ENCODE data around the gene FRMD8.

Gene FRMD8

GRCh38 chr11:65414776-65415498 is 28.5 kb downstream of the FRMD8 start:
- DNase-seq (ENCODE audit: low read depth), result no peak

DNA sequence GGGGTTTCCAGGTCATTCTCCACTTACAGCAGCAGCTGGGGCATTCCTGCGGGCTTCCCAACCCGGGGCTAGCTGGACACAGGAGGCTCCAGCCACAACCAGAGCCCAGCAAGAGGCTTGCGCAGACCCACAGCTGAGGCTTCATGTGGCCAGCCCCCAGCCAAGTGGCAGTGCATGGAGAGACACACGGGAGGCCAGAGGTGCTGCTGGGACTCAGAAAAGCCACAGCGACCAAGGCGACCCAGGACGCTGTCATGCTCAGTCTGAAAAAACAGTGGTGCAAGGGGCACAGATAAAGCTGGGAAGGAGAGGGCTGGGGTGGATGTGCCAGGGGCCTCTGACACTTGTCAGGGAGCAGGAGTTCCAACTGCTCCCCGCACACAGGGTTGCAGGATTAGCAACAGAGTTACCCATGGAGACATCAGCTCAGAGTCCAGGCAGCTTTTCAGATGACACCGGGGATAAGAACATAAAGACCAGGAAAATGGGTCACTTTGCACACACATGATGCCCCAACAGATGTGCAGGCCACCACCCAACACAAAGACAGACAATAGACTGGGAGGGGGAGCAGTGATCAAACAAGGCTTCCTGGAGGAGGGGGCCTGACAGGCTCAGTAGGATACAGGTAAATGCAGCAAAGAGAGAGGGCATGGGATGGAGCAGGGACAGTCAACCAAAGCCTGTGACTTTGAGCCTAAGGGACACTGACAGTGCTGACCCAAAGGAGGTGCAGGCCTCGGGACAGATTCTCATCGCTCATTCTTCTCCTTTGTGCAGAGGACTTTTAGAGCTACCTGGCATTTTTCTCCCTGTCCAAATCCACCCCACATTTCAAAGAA is 29.3 kb downstream of the FRMD8 start:
- no peak for DNase-seq (ENCODE audit: low read depth)

DNA sequence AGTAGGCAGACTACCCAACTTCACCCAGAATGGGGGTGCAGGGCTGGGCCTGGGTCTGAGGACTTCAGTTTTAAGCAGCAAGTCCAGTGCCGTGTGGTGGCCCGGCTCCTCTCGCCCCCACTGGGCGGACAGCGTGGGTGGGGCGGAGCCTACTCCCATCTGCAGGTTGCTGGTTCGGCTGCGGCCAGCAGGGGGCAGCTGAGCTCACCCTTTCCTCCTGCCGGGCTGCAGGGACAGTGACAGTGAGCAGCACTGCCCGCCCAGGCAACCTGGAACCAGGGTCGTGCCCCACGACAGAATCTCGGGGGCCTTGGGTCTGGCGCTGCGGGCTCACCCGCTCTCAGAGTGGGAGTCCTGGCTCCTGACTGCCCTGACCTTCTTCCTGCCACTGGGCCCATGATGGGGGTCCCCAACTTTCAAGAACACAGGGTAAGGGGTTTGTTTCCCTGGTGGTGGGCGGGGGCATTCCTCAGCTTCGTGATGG is 29.9 kb downstream of the FRMD8 start:
- DNase-seq (ENCODE audit: low read depth), result peak; percentile 89

- DNase-seq (ENCODE audit: low read depth), result no peak
Measured at GRCh38 chr11:65416841-65417701, 30.6 kb downstream of the FRMD8 start.

DNA sequence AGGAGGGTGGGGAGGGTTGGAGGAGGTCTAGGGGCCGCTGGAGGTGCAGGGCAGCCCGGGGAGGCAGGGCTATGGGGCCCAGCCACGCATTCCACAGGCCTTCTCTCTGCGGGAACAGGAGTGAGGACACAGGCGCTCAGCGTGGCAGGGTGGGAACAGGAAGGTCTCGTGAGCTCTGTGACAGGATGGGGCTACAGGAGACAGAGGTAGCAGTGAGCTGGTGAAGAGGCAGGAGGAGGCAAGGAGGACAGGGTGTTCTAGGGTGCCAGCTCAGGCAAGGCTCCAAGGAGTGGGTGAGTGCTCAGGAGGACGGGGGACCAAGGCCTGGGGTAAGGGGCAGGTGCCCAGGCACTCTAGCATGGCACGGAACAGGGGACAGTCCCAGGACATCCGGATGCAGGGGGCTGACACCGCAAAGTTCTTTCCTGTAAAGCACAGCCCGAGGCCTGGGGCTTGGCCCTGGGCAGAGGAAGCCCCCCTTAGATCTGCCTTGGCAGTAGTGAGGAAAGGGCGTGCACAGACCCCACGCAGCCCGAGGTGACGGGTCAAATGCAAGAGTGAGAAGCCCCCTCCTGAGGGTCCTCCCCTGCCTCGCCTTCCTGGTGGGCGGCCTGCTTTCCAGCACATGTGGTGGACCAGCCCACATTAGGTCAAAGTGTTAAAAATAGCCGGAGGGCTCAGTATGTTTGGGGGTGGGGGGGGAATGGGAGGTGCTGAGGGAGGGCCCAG is 31.4 kb downstream of the FRMD8 start:
- no peak for DNase-seq (ENCODE audit: low read depth)

DNA sequence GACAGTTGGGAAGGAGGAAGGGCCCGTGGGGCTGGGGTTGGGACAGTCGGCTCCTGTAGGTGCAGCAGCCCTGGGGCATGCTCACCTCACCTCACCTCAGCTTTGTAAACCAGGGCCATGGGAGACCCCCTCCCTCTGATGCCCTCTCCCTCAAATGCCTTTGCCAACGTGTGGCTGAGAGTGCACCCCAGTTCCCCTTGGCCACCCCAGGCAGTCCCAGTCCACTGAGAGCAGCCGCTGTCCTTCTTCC is 31.9 kb downstream of the FRMD8 start:
- no peak for DNase-seq (ENCODE audit: low read depth)

GRCh38 chr11:65418681-65419459 is 32.4 kb downstream of the FRMD8 start:
- peak; percentile 64 for DNase-seq (ENCODE audit: low read depth)

- DNase-seq (ENCODE audit: low read depth), result no peak
Measured at GRCh38 chr11:65419460-65419771, 33.0 kb downstream of the FRMD8 start.

- DNase-seq (ENCODE audit: low read depth), result no peak
Measured at GRCh38 chr11:65419772-65420481, 33.5 kb downstream of the FRMD8 start.

DNA sequence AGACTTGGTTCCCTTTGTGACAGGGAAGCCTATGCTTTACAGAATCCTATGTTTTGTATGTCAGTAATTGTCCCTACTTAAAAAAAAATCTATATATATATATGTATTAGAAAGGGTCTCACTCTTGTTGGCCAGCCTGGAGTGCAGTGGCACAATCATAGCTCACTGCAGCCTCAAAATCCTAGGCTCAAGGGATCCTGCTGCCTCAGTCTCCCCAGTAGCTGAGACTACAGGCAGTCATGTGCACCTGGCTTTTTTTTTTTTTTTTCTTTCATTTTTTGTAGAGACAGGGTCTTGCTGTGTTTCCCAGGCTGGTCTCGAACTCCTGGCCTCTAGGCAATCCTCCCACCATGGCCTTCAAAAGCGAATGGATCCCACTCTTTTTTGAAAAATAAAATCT is 34.1 kb downstream of the FRMD8 start:
- no peak for DNase-seq (ENCODE audit: low read depth)

DNA sequence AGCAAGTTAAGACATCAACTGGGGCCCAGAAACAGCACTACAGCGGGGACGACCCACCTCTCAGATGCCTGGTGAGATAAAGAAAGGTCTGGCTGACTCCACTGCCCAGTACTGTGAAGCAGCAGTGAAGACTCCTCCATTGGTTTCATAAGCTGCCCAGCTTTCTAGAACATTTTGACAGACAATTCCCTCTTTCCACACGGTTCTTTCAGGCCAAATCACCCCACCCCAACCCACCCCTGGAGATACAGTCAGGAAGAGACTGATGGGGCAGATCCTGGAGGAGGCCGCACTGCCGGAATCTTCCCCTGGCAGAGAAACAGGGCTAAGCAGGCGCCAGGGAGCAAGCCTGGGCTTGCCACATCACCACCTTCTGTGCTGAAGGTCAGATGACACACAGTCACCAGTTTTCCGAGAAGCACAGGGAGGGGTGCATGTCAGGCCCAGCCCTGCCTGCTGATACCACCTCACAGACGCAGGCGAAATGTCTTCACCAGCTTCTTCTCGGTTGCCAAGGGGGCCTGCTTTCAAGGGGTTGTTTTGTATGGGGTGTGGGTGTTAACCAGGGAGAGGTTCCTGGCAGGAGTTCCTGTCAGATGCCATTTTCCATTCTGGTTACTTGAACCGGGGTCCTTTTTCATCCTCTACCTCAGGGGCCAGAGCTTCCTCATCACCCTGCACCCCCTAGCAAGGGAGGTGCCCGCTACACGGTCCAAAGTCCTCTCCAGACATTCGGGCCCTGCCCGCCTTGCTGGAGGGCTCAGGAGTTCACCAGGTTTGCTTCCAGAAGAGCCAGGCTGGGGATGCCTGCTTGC is 34.7 kb downstream of the FRMD8 start:
- DNase-seq (ENCODE audit: low read depth), result peak; percentile 61

- peak; percentile 92 for DNase-seq (ENCODE audit: low read depth)
Measured at GRCh38 chr11:65421794-65422632, 35.6 kb downstream of the FRMD8 start.

DNA sequence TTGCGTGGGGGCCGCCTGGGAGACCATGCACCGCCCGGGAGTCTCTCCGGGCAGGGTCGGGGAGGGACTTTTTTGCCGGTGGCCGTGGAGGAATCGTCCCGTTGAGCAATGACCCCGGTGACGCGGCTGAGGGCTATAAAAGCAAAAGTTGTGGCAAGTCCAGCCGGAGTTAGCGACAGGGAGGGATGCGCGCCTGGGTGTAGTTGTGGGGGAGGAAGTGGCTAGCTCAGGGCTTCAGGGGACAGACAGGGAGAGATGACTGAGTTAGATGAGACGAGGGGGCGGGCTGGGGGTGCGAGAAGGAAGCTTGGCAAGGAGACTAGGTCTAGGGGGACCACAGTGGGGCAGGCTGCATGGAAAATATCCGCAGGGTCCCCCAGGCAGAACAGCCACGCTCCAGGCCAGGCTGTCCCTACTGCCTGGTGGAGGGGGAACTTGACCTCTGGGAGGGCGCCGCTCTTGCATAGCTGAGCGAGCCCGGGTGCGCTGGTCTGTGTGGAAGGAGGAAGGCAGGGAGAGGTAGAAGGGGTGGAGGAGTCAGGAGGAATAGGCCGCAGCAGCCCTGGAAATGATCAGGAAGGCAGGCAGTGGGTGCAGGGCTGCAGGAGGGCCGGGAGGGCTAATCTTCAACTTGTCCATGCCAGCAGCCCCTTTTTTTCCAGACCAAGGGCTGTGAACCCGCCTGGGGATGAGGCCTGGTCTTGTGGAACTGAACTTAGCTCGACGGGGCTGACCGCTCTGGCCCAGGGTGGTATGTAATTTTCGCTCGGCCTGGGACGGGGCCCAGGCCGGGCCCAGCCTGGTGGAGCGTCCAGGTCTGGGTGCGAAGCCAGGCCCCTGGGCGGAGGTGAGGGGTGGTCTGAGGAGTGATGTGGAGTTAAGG is 36.4 kb downstream of the FRMD8 start, which contains the start of gene NEAT1:
TSS of gene NEAT1 (plus strand) at position 166 of the 883 bp plus-strand sequence.
- peak; percentile 91 for DNase-seq (ENCODE audit: low read depth)

GRCh38 chr11:65423516-65424204 is 37.2 kb downstream of the FRMD8 start:
- no peak for DNase-seq (ENCODE audit: low read depth)

DNA sequence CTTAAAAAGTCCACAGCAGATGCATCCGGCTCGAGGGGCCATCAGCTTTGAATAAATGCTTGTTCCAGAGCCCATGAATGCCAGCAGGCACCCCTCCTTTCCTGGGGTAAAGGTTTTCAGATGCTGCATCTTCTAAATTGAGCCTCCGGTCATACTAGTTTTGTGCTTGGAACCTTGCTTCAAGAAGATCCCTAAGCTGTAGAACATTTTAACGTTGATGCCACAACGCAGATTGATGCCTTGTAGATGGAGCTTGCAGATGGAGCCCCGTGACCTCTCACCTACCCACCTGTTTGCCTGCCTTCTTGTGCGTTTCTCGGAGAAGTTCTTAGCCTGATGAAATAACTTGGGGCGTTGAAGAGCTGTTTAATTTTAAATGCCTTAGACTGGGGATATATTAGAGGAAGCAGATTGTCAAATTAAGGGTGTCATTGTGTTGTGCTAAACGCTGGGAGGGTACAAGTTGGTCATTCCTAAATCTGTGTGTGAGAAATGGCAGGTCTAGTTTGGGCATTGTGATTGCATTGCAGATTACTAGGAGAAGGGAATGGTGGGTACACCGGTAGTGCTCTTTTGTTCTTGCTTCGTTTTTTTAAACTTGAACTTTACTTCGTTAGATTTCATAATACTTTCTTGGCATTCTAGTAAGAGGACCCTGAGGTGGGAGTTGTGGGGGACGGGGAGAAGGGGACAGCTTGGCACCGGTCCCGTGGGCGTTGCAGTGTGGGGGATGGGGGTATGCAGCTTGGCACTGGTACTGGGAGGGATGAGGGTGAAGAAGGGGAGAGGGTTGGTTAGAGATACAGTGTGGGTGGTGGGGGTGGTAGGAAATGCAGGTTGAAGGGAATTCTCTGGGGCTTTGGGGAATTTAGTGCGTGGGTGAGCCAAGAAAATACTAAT is 38.0 kb downstream of the FRMD8 start:
- DNase-seq (ENCODE audit: low read depth), result no peak

Data from stimulated activated CD8-positive, alpha-beta memory T cell treated with anti-CD3 and anti-CD28 coated beads, Interleukin-15, amount 100 ng/mL, for 24 hours (primary cell).